ENCODE data around the gene EVC2. TPM values are rescaled to one million over a fixed set of nuclear protein-coding genes. Genes with fewer than 3 reads are reported as not detected.

The EVC2 gene, protein sequence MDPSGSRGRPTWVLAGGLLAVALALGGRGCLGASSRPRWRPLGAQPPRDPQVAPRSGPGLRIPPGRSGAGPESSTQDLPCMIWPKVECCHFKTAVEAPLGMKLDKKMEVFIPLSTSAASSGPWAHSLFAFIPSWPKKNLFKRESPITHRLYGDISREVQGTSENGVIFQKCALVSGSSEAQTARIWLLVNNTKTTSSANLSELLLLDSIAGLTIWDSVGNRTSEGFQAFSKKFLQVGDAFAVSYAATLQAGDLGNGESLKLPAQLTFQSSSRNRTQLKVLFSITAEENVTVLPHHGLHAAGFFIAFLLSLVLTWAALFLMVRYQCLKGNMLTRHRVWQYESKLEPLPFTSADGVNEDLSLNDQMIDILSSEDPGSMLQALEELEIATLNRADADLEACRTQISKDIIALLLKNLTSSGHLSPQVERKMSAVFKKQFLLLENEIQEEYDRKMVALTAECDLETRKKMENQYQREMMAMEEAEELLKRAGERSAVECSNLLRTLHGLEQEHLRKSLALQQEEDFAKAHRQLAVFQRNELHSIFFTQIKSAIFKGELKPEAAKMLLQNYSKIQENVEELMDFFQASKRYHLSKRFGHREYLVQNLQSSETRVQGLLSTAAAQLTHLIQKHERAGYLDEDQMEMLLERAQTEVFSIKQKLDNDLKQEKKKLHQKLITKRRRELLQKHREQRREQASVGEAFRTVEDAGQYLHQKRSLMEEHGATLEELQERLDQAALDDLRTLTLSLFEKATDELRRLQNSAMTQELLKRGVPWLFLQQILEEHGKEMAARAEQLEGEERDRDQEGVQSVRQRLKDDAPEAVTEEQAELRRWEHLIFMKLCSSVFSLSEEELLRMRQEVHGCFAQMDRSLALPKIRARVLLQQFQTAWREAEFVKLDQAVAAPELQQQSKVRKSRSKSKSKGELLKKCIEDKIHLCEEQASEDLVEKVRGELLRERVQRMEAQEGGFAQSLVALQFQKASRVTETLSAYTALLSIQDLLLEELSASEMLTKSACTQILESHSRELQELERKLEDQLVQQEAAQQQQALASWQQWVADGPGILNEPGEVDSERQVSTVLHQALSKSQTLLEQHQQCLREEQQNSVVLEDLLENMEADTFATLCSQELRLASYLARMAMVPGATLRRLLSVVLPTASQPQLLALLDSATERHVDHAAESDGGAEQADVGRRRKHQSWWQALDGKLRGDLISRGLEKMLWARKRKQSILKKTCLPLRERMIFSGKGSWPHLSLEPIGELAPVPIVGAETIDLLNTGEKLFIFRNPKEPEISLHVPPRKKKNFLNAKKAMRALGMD
- 7.4 TPM for total RNA-seq (ENCODE audit: unreplicated experiment)
- long read RNA-seq, full-length matches to known transcripts = 1 of 5 reads
- long read RNA-seq, partial matches to known transcripts = 1 of 5 reads
- long read RNA-seq, other reads (novel, unspliced or antisense) = 3 of 5 reads

DNA sequence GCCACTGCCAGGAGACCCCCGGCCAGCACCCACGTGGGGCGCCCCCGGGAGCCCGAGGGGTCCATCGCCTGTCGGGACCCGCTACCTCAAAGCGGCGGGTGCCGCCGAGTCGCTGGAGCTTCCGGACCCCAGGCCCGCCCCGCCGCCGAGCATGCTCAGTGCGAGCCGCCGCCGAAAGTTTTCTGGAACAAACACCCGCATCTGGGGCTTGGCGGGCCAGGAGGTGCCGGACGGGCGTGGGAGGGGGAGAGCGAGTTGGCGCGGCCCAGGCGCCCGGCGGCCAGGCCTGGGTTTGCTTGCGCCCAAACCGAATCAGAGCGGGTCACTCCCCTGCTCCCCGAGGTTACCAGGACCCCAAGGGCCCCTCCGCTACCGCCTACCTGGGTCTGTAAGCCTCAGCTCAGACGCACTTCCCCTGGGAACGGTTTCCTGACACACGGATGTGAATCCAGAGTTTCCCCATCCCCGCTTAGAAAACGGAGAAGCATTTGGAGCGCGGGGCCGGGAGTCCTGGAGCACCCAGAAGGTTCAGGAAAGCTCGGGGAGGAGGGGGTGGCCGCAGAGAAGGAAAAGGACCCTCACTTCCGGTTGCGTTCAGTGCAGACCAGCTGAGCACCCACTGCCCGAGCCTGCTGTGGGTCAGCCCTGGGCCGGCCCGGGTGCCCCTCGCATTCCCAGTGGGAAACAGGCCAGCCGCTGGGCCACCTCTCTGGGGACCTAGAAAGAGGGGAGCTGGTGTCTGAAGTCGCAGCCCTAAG is at the start of gene EVC2:
TSS of gene EVC2 (minus strand) at position 111 of the 758 bp plus-strand sequence. CDS start at position 65, 46 bp downstream.
- Mint-ChIP-seq H3K36me3 (ENCODE audit: low read depth, unreplicated experiment) (peaks cover 20% of the 10 kb centered on the region), H3K27me3 (ENCODE audit: unreplicated experiment) (peaks cover 19% of the 10 kb centered on the region), H3K27ac (ENCODE audit: unreplicated experiment) (peak within 1 kb of the TSS; percentile 48), H3K4me3 (ENCODE audit: unreplicated experiment) (peak within 1 kb of the TSS; percentile 86), H3K4me1 (ENCODE audit: unreplicated experiment) (peaks cover 28% of the 10 kb centered on the region), H3K9me3 (ENCODE audit: unreplicated experiment) (peaks cover 7% of the 10 kb centered on the region)
- TF ChIP-seq, protein P1, sequence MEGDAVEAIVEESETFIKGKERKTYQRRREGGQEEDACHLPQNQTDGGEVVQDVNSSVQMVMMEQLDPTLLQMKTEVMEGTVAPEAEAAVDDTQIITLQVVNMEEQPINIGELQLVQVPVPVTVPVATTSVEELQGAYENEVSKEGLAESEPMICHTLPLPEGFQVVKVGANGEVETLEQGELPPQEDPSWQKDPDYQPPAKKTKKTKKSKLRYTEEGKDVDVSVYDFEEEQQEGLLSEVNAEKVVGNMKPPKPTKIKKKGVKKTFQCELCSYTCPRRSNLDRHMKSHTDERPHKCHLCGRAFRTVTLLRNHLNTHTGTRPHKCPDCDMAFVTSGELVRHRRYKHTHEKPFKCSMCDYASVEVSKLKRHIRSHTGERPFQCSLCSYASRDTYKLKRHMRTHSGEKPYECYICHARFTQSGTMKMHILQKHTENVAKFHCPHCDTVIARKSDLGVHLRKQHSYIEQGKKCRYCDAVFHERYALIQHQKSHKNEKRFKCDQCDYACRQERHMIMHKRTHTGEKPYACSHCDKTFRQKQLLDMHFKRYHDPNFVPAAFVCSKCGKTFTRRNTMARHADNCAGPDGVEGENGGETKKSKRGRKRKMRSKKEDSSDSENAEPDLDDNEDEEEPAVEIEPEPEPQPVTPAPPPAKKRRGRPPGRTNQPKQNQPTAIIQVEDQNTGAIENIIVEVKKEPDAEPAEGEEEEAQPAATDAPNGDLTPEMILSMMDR (IDR thresholded peaks at IDR 0.05; ENCODE audit: unreplicated experiment) = no peak
- DNase-seq (ENCODE audit: low spot score) = peak; percentile 67

DNA sequence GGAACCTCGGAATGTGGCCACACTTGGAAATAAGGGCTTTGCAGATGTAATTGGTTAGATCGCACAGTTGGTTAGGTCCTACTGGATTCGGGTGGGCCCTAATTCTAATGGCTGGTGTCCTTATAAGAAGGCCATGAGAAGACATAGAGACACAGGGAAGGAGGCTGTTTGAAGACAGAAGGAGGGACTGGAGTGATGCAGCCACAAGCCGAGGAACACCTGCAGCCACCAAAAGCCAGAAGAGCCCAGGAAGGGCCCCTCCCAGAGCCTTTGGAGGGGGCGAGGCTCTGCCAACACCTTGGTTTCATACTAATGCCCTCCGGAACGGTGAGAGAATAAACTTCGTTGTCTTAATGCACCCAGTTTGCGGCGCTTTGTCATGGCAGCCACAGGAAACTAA is 49.6 kb upstream of the EVC2 start:
- Mint-ChIP-seq H3K36me3 (ENCODE audit: low read depth, unreplicated experiment) (peaks cover 18% of the 10 kb centered on the region), H3K4me3 (ENCODE audit: unreplicated experiment) (no peak overlapping the region), H3K27me3 (ENCODE audit: unreplicated experiment) (peaks cover 4% of the 10 kb centered on the region), H3K4me1 (ENCODE audit: unreplicated experiment) (no peaks in the 10 kb centered on the region), H3K9me3 (ENCODE audit: unreplicated experiment) (no peaks in the 10 kb centered on the region), H3K27ac (ENCODE audit: unreplicated experiment) (no peak overlapping the region)
- TF ChIP-seq, protein P1 (IDR thresholded peaks at IDR 0.05; ENCODE audit: unreplicated experiment) = no peak
- no peak for DNase-seq (ENCODE audit: low spot score)

DNA sequence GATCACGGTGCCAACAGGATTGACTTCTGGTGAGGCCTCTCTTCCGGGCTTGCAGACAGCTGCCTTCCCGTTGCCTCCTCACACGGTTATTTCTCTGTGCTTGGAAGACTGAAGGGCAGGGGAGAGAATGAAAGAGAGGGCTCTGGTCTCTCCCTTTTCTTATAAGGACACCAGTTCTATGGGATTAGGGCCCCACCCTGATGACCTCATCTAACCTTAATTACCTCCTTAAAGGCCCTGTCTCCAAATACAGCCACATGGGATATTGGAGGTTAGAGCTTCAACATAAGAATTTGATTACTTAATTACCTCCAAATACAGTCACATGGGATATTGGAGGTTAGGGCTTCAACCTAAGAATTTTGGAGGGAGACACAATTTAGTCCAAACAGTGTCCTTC is 49.2 kb upstream of the EVC2 start:
- DNase-seq (ENCODE audit: low spot score) = no peak
- peaks cover 2% of the 10 kb centered on the region for H3K4me1 Mint-ChIP-seq (ENCODE audit: unreplicated experiment)
- H3K4me3 Mint-ChIP-seq (ENCODE audit: unreplicated experiment) = no peak overlapping the region
- peaks cover 4% of the 10 kb centered on the region for H3K27me3 Mint-ChIP-seq (ENCODE audit: unreplicated experiment)
- H3K27ac Mint-ChIP-seq (ENCODE audit: unreplicated experiment) = no peak overlapping the region
- TF ChIP-seq, protein P1 (IDR thresholded peaks at IDR 0.05; ENCODE audit: unreplicated experiment) = no peak
- H3K9me3 Mint-ChIP-seq (ENCODE audit: unreplicated experiment) = no peaks in the 10 kb centered on the region
- H3K36me3 Mint-ChIP-seq (ENCODE audit: low read depth, unreplicated experiment) = peaks cover 18% of the 10 kb centered on the region

DNA sequence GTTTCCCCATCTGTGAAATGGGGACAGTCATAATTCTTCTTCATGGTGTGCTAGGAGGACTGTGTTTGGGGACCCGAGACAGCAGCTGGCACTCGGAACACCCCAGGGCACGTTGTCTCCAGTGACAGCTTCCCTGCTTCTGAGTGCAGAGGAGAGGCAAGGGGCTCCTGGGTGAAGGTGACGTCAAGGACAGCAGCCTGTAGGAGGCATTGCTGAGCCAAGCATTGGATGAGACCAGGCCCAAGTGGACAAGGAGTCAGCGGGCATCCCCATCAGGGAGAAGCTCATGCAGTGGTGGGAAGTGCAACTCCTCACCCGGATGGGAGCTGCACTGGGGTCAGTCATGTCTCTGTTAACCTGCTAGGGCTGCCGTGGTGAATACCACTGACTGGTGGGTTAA is 48.7 kb upstream of the EVC2 start:
- DNase-seq (ENCODE audit: low spot score) = no peak
- H3K4me3 Mint-ChIP-seq (ENCODE audit: unreplicated experiment) = no peak overlapping the region
- H3K9me3 Mint-ChIP-seq (ENCODE audit: unreplicated experiment) = no peaks in the 10 kb centered on the region
- TF ChIP-seq, protein P1 (IDR thresholded peaks at IDR 0.05; ENCODE audit: unreplicated experiment) = no peak
- peaks cover 4% of the 10 kb centered on the region for H3K27me3 Mint-ChIP-seq (ENCODE audit: unreplicated experiment)
- H3K36me3 Mint-ChIP-seq (ENCODE audit: low read depth, unreplicated experiment) = peaks cover 18% of the 10 kb centered on the region
- H3K27ac Mint-ChIP-seq (ENCODE audit: unreplicated experiment) = no peak overlapping the region
- peaks cover 7% of the 10 kb centered on the region for H3K4me1 Mint-ChIP-seq (ENCODE audit: unreplicated experiment)

Measured in endothelial cell (in vitro differentiated cells).